HG03565 (cell line): Measurements from ENCODE around the gene CELF2.

Source experiments
- ATAC-seq: cut with Tn5 transposase; IDR thresholded peaks from one replicate; pipeline ENCODE4 v1.9.1; 2021; ENCODE audit warnings: mild to moderate bottlenecking, moderate library complexity; ENCODE audit not compliant: unreplicated experiment

The CELF2 gene

DNA sequence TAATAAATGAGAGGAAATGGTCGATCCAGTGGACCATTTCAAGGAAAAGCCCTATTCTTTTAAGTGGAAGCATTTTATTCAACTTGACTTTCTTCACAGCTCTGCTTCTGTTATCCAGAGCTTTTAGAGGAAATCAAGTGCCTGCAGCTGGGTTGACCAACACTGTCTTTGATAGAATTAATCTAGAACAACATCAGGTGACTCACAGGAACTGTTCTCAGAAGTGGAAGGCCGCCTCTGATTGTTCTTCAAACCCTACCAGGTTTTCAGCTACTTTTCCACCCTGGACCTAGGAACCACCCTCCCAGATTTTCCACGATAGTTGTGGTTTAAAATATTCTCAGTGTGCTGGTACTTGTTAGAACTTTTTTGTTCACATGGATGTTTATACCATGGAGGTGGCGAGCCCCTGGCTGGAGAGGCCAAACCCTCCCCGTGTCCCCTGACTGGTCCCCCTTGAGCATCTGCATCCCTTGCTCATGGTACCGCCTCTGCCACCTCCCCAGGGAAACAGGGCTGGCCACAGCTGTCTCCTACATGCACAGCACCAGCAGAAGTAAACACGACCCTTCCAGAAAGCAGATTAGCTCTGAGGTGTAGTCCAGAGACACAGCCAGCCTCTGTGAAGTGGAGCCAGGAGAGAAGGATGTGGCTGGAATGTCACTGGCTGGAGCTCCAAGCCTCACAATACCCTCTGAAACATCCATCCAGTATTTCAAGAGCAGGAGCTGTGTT, 300.4 kb downstream of the CELF2 start:
- ATAC-seq, result no peak

GRCh38 chr10:11318826-11319598, 301.3 kb downstream of the CELF2 start:
- no peak for ATAC-seq

- no peak for ATAC-seq
Observed at GRCh38 chr10:11319990-11320602, 302.4 kb downstream of the CELF2 start.

- no peak for ATAC-seq
Observed at GRCh38 chr10:11320809-11321520, 303.3 kb downstream of the CELF2 start.

- ATAC-seq, result no peak
Observed at GRCh38 chr10:11322698-11323097, 305.0 kb downstream of the CELF2 start.

GRCh38 chr10:11324761-11325321, 307.2 kb downstream of the CELF2 start:
- no peak for ATAC-seq

DNA sequence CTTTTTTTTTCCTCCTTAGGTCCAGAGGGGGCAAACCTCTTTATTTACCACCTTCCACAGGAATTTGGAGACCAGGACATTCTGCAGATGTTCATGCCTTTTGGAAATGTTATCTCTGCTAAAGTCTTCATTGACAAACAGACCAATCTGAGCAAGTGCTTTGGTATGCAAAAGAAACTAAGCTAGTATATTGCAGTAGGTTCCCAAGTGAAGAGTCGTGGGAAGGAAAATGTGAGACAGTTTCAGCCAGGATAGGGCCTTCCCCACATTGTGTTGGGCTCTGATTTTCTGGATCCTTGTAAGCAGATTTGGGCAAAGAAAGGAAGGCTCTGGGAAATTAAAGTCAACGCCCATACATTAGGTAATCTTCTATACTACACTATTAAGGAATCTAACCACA, 308.1 kb downstream of the CELF2 start:
- no peak for ATAC-seq

DNA sequence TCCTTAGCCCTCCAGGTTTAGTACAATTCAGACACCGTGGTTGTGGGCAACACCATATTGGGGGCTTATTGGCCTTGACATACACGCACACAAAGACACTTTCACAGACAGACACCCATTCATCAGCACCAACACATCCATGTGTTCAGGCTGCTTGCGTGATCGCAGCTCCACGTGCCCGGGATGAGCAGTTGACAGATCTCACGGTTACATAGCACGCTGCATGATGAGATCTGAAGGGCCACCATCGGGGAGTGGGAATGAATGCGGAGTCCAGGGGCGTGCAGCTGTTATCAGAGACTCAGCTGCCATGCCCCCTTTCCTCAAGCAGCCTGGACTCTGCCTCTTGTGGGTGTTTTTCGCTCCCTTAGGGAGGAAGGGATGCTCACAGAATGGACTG, 308.6 kb downstream of the CELF2 start:
- ATAC-seq, result no peak

GRCh38 chr10:11326913-11327616, 309.4 kb downstream of the CELF2 start:
- ATAC-seq, result no peak

DNA sequence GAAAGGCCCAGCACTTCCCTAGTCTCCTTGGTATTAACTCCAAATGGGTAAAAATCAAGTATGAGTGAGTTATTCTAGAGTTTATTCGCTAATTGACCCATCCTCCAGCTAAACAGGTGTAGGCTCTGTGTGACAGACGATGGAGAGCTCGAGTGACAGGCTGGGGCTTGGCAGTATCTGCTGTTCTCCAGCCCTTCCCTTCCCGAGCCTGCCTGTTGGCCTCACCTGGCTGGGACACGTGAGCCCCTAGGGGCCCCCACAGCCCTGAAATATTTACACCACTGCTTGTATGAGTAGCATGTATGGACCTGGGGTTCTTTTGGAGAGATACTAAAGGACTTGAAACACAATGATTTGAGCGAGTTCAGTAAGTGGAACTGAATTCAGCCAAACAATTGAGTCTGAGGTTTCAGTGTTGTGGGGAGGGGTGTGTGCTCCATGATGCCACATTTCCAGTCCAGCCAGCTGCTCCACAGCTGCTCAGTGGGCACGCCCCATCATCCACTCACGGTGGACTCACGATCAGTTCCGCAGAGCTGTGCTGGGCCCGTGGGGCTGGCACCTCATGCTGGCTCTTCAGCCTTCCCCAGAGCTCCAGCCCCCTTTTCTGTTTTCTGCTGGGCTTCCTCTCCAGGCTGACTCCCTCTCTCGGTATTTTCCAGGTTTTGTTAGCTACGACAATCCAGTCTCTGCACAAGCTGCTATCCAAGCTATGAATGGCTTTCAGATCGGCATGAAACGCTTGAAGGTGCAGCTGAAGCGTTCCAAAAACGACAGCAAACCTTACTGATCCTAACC, 310.8 kb downstream of the CELF2 start:
- ATAC-seq, result no peak

DNA sequence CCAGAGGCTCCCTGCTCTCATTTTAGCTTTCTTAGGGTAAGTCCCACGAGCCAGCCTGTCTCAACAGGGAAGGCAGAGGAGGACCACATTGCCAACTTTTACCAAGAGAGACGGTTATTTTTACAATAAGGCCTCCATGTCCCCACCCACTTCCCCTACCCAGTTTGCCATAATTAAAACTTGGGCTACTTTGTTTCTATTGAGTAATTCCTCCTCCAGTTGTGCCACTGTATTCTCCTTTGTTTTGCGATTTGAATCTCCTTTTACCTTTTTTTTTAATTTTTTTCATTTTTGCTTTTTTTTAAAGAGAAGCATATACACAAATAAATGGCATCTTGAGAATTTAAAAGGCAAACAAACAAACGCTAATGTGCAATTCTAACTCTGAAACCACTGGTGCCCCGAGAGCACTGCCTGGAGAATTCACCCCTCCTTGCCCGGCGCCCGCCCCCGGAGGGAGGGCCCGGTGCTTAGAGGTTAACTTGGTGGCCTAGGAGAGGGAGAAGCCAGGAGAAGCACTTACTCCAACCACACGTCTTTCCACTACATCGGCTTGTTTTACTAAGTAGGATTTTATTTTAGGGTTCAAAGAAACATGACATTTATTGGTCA, 311.5 kb downstream of the CELF2 start:
- no peak for ATAC-seq

DNA sequence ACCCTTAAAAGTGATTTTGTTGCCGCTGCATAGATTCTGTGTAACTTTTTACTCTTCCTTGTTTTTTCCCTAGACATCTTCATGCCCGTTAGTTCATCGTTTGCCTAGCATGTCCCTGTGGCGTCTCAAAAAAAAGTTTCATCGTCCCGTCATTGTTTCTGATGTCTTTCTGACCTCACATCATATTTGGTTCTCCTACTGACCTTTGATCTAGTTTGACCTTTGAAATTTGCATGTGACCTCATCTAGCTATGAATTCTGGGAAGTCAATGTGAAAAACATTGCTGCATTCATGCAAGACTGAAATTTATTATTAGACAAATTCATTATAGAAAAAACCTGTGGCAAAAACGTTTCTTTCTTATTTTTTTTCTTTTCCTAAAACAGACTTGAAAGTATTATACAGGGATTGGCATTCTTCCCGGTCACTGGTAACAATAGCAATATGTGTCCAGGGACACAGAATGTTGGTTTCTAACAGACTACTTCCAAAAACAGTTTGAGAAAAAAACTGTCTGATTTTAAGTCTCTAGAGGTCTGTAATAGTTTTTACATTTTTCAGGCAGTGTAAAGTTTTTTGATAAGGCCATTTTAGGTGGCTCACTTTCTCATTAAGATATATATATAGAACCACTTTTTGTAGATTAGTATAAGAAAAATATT, 312.8 kb downstream of the CELF2 start:
- no peak for ATAC-seq

DNA sequence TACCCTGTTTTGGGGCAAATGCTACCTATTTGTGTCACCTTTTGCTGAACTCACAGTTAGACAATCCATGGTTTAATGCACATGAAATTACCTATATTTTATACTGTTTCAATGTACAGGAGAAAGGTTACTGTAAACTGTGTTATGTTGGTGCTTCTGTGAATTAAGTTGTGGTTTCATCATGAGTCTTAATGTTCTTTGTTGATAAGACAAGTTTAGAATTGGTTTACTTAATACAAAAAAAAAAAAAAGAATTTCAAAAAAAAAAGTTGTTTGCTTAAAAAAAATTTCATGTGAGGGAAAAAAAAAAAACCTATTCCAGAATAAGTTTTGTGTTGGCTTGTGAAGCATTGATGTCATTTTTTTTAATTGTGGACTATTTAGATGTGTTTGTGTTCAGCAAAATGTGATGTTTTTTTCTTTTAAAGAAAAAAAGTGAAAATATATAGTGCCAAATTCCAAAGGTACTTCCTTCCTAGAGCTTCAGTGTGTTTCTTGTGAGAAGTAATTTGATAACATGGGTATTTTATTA, 313.4 kb downstream of the CELF2 start:
- no peak for ATAC-seq

DNA sequence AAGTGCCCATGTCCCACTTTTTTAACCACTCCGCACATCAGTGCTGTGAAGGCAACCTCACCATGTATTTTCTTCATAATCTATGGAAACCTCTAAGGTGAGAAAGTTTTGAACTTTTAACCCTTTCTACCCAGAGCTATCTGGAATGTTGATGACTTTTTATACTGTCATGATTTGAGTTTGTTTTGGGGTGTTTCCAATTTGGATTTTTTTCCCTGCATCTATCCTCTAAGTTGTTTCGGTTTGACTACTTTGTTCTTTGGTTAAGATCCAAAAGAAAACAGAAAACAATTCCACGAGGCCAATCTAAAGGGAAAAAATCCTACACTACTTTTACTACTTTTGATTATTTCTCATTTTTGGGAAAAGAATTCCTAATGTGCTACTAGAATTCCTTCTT, 314.1 kb downstream of the CELF2 start:
- no peak for ATAC-seq

DNA sequence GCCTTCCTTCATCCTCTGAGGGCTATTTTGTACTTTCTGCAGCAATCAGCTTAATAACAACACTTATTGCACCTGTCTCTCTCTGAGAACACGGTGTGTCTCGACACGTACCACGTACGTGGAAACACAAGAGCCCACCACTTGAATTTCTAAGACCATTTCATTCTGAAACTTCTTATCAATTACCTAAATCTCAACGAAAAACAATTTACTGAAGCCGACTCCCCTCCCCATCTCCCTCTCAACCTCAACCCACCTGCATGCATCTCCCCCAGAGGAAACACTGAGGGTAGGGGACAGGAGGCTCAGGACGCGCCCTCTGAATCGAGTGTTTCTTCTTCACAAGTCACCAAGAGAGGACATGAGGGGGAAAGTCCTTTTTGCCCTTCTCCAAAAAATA, 315.2 kb downstream of the CELF2 start:
- no peak for ATAC-seq

DNA sequence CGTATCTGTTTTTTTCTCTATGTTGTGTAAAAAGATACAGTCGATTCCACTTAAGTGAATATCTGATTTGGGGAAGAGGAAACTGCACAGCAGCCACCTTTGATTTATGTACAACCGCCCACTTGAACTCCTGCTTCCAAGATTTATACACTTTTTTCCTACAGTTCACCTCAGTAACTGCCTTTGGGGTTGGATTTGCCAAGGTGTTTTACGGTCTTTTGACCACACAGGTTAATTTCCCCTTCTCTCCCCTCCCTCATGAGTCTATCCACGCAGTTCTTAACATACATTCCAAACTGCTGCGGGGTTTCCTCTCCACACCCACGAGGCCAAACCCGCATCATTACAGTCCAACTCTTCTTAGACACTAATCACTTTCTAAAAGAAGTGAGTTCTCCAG, 316.8 kb downstream of the CELF2 start:
- no peak for ATAC-seq

GRCh38 chr10:11335167-11335652, 317.5 kb downstream of the CELF2 start:
- no peak for ATAC-seq

DNA sequence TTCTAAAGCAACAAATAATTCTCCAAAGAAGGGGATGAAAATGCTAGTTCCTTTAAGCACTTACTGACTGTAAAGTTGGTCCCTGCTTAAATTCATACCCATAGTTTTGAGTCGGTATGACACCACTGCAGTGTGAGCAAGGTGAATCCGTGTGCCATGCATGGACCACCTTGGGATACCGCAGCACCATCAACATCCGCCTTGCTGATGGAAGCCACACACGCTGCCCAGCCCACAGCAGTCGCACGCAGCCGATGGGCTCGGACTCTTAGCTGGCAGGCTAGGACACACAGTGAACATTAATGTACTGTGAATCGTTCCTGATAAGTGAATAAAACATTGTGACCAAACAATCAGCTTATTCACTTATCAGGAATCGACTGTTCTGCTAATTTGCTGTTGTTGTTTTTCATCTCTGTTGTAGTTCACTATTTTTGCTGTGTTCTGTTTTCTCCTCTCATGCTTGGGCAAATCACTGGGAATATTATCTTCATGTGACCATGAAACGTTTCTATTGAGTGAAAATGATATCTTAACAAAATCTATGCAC, 318.3 kb downstream of the CELF2 start:
- ATAC-seq, result no peak
